Posterior cingulate gyrus (tissue), 11 donors: ENCODE measurements around the gene CIRBP.

ENCODE experiments used
- DNase-seq, 10 donors: peaks; one replicate each; pipeline versions ENCODE4 v3.0.0 to v3.0.0-alpha.2; 2020 to 2021; ENCODE audit warnings: mixed read lengths in 3 of 10
- intact Hi-C: fragments of 100-400 bp; cut with DNase I; formaldehyde crosslinking; loops from one replicate; pipeline ENCODE4 v1.15.1; 2023

CIRBP gene

DNA sequence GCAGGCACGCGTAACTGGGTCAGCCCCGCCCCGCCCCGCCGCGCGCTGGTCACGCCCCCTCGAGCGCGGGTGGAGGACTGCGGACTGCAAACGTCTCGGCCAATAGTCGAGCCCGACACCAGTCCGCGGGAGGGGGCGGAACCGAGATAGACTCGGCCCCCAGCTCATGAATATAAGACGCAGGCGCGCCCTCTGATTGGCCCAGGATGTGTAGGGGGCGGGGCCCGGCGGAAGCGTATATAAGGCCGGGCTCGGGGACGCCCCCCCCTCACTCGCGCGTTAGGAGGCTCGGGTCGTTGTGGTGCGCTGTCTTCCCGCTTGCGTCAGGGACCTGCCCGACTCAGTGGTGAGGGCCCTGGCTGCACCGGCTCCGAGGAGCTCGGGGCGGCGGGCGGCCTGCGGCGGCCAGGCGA, at the start of gene CIRBP:
Gene CIRBP (plus strand): TSS at position 268 of the 413 bp plus-strand sequence. CDS start 1,602 bp downstream, outside the sequence.
- DNase-seq: peak; percentile 99 to 100 (median 100)
- intact Hi-C loops: no loop called here

DNA sequence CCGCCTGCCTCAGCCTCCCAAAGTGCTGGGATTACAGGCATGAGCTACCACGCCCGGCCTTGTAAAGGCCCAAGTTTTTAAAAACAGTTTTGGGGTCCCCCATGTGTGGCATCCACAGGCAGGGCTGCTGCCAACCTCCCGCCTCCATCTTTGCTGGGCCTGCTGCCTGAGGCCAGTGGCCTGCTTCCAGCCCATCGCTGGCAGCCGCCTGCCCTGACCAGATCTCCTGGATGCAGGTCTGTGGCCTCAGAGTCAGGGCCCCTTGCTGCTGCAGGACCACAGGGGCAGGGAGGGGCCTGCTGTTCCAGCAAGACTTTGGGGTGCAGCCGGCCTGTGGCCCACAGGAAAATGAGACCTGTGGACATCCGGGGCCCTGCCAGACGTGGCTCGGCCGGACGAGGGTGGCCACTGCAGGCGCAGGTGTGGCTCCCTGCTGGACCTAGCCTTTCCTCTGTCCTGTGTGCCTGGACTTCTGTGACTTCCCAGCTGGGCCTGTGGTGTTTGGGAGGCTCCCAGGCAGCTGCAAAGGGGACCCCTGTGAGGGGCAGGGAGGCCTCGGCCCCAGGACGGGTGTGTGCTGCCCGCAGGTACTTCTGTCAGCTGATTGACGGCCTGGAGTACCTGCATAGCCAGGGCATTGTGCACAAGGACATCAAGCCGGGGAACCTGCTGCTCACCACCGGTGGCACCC, 49.2 kb upstream of the CIRBP start:
- DNase-seq: no peak
- intact Hi-C loops: no loop called here

DNA sequence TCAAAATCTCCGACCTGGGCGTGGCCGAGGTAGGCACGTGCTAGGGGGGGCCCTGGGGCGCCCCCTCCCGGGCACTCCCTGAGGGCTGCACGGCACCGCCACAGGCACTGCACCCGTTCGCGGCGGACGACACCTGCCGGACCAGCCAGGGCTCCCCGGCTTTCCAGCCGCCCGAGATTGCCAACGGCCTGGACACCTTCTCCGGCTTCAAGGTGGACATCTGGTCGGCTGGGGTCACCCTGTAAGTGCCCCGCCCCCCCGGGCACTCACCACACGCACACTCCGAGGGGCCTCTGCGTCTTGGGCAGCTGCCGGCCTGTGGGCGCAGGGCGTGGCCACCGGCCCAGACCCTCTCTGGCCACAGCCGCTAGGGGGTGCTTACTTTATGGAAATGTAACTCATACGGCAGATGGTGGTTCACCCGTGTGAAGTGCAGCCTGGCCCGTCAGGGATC, 48.6 kb upstream of the CIRBP start:
- intact Hi-C loops: no loop called here
- DNase-seq: no peak

DNA sequence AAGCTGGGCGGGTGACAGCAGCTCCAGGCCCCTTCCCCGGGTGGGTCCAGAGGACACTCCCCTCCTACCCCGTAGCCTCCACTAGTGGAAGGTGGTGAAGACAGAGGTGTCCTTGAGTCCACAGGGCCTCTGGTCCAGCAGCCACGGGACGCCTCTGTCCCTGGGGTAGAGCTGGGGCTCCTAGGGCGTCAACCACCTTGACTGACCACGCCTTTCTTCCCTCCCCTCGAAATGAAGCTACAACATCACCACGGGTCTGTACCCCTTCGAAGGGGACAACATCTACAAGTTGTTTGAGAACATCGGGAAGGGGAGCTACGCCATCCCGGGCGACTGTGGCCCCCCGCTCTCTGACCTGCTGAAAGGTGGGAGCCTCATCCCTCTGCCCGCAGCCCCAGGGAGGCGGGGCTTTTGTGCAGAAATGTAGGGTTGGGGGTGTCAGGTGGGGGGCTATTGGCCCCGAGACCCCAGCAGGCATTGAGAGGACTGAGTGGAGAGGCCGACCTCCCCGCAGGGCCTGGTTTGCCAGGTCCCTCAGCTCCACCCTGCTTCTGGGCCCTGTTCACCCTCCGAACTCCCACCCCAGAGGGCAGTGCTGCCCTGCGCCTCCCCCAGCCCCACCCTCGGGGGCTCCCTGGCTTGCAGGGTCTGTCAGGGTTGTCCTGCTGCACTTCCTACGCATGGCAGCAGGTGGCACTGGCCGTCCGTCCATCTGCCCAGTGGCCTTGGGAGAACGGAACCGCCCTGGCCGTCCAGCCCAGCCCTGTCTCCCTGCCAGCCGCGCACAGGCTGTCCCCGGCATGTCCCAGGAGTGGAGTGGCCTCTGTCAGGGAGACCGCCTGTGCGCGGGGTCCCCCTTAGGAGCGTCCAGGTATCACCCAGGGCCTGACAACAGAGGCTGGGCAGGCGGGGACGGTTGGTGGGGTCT, 47.9 kb upstream of the CIRBP start:
- intact Hi-C loops: loop anchor here (1.0 kb wide), 1 partner anchor 19 kb away; no protein-coding TSS in a partner anchor
- DNase-seq: peak in 9 of 10 donors; percentile 62 to 96 (median 71)

DNA sequence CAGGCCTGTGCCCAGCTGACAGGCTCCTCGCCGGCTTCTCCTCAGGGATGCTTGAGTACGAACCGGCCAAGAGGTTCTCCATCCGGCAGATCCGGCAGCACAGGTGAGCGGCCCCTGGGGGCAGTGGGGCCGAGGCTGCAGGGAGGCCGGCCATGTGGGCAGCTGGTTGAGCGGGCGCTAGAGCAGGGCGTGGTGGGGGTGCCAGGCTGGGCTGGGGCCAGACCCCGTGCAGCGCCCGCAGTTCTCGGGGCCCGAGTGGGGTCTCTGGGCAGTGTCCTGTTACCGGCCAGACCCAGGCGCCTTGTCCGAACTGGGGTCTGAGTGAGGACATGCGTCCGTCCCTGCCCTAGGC, 47.3 kb upstream of the CIRBP start:
- no peak for DNase-seq
- intact Hi-C loops: loop anchor here (1.0 kb wide), 1 partner anchor 18 kb away; no protein-coding TSS in a partner anchor

DNA sequence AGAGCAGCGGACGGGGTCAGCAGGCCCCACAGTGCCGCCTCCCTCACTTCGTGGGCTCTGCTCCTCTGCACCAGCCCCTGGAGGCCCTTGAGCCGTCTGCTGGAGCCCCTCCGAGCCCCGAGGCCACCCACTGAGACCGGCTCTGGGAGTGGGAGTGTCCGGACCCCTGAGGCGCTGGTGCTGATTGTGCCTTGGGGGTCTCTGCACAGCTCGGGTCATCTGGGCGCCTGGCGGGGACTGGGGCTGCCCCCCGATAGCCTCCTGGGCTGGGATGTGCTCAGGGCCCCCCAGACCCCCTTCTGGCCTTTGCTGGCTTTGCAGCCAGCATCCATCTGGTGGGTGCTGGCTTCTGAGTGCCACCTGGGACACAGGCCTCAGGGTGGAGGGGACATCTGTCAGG, 46.7 kb upstream of the CIRBP start:
- intact Hi-C loops: no loop called here
- no peak for DNase-seq

DNA sequence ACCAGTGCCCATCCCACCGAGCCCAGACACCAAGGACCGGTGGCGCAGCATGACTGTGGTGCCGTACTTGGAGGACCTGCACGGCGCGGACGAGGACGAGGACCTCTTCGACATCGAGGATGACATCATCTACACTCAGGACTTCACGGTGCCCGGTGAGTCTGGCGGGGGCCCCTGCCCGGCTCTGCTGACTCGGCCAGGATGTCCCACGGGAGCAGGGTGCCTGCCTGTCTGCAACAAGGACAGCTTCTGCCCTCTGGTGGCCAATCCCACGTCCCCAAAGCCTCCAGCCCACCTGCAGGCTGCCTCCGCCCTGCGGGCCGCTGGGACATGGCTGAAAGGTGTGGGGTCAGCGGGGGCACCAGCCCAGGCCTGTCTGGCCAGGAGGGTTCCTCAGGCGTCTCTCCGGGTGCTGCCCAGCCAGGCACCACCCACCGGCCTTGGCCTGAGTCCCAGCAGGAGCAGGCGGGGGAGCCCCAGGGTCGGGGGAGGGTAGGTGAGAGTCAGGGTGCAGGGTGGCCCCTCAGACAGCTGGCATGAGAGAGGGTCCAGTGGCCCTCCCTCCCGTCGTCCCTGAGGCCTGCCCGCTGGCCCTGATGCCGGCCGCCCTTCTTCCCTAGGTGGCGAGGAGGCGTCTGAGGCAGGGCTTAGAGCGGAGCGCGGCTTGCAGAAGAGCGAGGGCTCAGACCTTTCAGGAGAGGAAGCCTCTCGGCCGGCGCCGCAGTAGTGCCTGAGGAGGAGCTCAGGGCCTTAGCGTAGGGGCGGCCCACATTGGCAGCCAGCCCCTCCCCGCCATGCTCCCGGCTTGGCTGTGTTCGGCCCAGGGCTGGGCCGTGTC, 45.9 kb upstream of the CIRBP start:
- no peak for DNase-seq
- intact Hi-C loops: no loop called here

DNA sequence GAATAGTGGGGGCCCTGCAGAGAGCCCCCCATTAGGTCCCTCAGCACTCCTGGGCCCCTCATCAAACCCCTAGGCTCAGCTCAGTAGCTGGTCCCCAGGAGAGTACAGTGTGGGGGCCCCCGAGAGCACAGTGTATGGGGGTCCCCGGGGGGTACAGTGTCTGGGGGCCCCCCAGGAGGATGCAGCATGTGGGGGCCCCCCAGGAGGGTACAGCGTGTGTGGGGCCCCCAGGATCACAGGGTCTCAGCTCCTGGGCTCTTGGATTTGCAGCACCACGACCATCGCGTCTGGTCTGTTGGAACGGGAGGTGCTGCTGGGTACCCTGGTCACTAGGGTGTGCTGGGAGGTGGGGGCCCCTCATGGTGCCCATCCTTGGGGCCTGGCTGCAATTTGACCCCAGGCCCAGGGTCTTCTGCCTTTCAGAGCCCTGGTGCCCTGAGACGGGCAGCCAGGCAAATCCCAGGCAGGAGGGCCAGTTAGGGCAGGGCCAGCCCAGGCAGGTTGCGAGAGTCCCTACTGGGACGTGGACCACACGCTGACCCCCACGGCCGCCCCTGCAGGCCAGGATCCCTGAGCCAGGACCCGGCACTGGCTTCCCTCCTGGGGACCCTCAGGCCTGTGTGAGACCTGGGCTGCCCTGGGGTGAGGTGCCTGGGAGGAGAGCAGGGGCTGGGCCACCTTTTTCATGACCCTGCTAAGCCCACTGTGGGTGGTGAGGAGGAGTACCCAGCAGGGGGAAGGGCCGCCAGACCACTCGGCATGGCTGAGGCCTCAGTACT, 44.9 kb upstream of the CIRBP start:
- intact Hi-C loops: no loop called here
- no peak for DNase-seq

DNA sequence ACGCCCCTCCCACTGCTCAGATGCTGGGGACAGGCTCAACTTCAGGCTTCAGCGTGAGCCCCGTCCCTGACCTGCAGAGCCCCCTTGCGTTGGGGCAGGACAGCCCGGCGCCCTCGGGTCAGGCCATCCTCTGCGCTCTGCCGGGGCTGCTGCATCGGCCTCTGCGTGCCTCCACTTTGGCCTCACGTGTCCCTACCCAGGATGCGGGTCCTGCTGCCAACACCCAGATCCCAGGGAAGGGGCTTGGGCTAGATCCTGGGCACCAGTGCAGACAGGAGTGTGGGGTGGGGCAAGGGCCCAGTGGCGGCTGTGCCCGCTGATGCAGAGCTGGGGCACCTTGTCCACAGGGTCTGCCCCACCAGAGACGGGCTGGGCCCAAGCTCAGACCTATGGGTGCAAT, 44.3 kb upstream of the CIRBP start:
- DNase-seq: no peak
- intact Hi-C loops: no loop called here

DNA sequence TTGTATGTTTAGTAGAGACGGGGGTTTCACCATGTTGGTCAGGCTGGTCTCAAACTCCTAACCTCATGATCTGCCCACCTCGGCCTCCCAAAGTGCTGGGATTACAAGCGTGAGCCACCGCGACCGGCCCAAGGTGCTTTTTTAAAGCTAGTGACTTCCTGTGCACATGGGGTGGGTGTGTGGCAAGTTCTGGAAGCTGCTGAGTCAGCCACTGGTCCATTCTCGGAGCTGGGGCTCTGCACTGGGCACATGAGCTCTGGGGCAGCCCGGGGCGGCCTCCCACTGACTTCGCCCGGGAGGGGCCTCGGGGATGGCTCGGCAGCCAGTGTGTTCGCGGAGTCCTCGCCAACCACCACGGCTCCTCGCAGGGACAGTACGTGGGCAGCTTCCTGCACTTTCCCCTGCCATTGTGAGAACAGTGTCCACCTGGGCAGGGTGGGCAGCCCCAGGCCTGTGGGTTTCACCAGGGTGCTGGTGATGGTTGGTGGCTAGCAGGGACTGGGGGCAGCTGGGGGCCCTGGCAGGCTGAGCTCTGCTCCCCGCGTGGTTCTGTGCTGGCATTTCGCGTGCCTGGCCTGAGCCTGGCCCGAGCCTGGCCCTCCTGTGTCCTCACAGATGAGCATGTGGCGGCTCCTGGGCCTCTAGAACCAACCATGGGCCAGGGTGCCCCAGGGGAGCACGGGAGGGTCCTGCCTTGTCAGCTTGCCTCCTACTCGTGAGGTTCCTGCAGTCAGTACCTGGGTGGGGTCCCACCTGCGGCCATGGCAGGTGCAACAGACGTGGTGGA, 43.5 kb upstream of the CIRBP start:
- no peak for DNase-seq
- intact Hi-C loops: no loop called here

DNA sequence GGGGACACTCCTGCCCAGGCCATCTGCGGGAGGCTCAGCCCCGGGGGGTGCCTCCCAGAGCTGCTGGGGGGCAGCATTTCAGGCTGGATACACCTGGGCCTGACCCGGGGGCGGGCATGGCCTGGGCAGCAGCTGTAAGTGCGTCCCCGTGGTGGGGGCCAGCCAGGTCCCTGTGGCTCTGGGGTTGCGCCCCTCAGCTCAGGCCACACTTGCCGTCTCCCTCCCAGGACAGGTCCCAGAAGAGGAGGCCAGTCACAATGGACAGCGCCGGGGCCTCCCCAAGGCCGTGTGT, 43.0 kb upstream of the CIRBP start:
- intact Hi-C loops: no loop called here

DNA sequence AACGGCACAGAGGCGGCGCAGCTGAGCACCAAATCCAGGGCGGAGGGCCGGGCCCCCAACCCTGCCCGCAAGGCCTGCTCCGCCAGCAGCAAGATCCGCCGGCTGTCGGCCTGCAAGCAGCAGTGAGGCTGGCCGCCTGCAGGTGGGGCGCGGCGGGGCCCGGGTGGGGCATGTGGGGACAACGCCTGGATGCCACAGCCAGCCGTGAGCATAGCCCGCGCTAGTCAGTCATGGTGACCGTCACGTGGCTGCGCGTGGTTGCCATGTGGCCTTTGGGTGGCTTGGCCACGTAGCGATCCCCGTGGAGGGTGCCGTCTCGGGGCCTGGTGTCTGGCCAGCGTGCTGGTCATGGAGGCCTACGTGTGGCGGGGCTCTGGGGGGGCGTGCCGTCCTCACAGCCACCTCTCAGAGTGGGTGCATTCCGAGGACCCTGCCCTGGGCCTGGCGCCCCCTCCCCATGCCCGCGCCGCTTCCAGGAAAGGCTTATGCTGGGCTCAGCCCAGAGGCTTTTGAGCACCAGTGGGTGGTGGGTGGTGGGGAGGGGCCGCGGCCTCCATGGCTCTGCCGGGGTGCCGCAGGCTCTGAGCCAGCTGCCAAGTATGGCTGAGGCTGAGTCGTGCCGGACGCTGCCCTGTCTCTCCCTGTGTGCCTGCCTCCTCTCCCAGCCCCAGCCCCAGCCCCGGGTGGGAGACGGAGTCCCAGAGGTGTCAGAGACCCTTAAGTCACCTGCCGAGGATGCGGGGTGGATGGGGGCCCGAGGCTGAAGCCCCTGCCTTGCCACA, 42.4 kb upstream of the CIRBP start:
- DNase-seq: peak in 1 of 10 donors; percentile 84
- intact Hi-C loops: no loop called here

More for the DNA sequence above, 43.0 kb upstream of the CIRBP start:
- no peak for DNase-seq

DNA sequence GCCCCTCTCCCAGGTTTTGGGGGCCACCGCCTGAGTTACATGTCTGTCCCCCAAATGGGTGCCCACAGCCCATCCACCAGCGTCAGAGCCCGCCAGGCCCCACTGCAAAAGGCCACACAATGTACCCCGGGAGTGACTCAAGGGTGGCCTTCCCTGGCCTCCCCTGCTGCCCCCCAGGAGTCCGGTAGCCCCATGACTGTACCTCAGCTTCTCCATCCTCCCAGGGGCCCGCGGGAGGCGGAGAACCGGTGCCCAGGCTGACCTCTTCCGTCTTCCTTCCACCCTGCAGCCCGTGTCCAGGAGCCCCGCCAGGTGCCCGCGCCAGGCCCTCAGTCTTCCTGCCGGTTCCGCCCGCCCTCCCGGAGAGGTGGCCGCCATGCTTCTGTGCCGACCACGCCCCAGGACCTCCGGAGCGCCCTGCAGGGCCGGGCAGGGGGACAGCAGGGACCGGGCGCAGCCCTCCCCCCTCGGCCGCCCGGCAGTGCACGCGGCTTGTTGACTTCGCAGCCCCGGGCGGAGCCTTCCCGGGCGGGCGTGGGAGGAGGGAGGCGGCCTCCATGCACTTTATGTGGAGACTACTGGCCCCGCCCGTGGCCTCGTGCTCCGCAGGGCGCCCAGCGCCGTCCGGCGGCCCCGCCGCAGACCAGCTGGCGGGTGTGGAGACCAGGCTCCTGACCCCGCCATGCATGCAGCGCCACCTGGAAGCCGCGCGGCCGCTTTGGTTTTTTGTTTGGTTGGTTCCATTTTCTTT, 41.7 kb upstream of the CIRBP start:
- intact Hi-C loops: no loop called here
- DNase-seq: no peak

DNA sequence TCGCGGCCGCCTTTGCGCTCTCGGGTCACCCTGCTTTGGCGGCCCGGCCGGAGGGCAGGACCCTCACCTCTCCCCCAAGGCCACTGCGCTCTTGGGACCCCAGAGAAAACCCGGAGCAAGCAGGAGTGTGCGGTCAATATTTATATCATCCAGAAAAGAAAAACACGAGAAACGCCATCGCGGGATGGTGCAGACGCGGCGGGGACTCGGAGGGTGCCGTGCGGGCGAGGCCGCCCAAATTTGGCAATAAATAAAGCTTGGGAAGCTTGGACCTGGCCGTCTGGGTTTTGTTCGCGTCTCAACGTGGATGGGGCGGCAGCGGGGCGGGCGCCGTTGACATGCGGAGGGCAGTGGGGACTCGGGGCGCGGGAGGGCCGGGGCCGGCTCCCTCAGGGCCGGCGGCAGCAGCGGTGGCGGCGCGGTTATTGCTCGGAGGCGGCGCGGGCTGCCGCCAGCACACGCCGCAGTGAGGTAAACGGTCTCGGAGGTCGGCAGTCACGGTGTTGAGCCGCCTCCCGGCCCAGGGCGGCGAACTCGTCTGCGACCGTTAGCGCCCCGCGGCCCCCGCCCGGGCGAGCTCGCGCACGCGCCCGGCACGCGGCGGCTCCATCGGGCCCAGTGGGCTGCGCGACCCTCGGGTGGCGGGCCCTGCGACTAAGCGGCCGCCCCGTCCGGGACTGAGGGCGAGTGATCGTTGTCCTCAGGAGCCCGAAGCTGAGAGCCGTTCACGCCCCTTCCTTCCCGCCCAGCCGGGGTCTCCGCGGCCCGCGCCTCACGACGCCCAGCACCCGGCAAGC, 40.8 kb upstream of the CIRBP start:
- intact Hi-C loops: no loop called here
- no peak for DNase-seq

DNA sequence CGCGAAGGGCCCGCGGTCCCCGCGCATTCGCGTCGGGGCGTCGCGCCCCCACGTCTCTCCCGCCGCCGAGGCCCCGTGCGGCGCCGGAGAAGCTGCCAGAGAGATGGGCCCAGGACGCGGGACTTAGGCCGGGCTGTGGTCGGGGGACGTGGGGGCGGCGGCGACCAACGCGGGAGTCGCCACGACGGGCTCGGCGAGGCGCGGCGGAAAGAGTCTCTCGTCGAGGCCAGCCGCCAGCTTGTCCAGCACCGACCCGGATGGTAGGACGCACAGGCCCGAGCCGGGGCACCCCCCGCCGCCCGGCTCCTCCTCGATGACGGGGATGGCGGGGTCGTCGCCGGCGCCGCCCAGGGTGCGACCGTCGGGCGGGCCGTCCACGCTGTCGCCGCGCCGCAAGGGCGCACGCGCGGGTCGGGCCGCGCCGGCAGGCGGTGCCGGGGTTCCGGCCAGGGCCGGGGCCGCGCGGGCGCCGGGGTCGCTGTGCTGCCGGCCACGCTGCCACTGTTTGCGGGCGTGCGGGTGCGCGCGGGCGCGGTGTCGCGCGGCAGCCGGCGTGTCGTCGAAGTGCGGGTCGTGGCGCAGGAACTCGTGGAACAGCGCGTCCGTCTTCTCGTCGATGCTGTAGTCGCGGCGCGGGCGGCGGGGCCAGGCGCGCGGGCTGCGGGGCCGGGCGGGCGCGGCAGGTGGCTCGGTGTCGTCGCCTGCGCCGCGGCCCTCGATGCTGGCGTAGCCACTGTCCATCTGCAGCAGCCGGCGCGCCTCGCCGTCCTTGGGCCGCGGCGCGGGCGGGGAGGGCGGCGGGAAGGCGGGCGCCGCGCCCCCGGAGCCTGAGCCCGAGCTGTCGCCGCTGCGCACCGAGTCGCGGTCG, 39.8 kb upstream of the CIRBP start:
- intact Hi-C loops: no loop called here
- no peak for DNase-seq
